Measurements from ENCODE around the gene CTTNBP2. TPM values are rescaled to one million over a fixed set of nuclear protein-coding genes. Genes with fewer than 3 reads are reported as not detected.

CTTNBP2 gene
- polyA plus RNA-seq, 3 donors: 28.7 to 33.5 (median 32.1) TPM

GRCh38 chr7:117871401-117871777 lies 1.9 kb downstream of the CTTNBP2 start:
- DNase-seq (ENCODE audit: low read depth in 3 of 3, low spot score in 2 of 3): no peak

GRCh38 chr7:117870448-117871130 lies 2.7 kb downstream of the CTTNBP2 start:
- no peak for DNase-seq (ENCODE audit: low read depth in 3 of 3, low spot score in 2 of 3)

- DNase-seq (ENCODE audit: low read depth in 3 of 3, low spot score in 2 of 3): no peak
Measured at GRCh38 chr7:117869374-117869773, 3.9 kb downstream of the CTTNBP2 start.

DNA sequence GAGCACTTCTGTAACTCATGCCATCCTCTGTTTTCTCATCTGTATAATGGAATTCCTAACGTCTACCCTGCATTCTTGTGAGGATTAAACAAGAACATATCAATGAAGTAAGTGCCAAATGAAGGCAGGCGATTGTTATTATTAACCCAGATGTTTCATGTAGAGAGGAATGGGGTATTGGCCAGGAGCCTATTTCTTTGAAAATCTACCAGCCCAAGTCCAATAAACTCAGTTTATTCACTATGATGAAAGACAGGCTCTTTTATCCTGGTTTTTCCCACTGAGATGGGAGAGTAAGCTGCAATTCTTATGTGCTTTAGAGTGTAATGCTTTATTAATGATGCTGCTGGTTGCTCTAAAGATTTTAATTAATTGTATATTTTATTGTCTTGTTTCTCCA lies 9.6 kb downstream of the CTTNBP2 start:
- no peak for DNase-seq (ENCODE audit: low read depth in 3 of 3, low spot score in 2 of 3)

DNA sequence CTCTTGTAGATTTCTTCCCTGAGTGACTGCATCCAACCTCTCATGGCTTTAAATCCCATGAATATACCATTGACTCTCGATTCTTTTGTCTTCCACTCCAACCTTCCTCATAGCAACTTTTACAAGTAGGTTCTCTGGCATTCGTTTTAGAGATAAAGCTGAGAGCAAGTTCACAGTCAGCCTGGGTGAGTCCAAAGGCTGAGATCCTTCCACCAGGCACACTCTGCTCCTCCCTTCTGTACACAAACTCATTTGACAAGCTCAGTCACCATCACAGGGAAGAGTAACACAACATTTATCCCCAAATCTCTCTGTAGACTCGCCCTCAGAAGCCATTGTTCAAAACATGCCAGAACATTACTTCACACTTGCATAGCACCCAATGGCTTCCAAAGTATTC lies 10.9 kb downstream of the CTTNBP2 start:
- DNase-seq (ENCODE audit: low read depth in 3 of 3, low spot score in 2 of 3): no peak

DNA sequence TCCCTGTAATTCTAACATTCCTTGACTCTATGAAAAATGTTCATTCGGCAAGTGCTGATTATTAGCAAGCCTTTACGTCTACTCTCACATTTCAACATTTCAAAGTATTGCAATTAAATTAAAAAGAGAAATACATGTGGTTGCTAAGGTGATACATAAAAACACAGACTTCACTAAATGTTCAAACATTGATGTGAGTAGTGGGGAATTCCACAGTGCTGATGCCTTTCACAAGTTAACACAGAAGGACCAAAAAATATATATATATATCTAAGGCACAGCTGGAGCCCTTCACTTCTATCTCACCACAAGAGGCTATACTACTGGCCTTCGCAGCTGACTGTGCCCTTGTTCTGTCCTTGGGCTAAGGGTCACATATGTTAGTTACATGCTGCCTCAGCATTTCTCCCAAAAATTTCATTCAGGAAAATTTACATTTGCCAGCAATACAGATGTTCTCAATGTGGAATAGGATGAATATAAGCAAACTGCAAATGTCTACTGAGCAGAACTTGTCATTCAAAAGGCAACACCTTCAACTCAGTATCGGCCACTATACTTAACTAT lies 13.9 kb downstream of the CTTNBP2 start:
- DNase-seq (ENCODE audit: low read depth in 3 of 3, low spot score in 2 of 3): no peak

GRCh38 chr7:117858712-117859111 lies 14.5 kb downstream of the CTTNBP2 start:
- no peak for DNase-seq (ENCODE audit: low read depth in 3 of 3, low spot score in 2 of 3)

DNA sequence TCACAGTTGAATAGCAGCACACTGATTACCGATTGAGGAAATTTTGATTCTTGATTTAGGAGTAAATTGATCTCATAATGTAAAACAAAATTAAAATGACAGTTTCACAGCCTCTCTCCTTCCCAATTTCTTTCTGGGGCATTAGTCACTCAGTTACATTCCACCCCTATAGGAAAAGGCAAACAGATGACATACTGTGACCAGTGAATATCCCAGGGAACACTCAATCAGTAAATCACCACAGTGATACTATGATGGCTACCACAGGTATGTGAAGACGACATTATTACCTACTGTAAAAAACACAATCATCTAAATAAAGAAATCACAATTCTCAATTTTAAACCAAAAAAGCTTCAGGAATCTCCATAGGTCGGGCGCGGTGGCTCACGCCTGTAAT lies 15.5 kb downstream of the CTTNBP2 start:
- no peak for DNase-seq (ENCODE audit: low read depth in 3 of 3, low spot score in 2 of 3)

- DNase-seq (ENCODE audit: low read depth in 3 of 3, low spot score in 2 of 3): no peak
Measured at GRCh38 chr7:117856196-117856595, 17.0 kb downstream of the CTTNBP2 start.

GRCh38 chr7:117854186-117854585 lies 19.1 kb downstream of the CTTNBP2 start:
- no peak for DNase-seq (ENCODE audit: low read depth in 3 of 3, low spot score in 2 of 3)

- DNase-seq (ENCODE audit: low read depth in 3 of 3, low spot score in 2 of 3): no peak
Measured at GRCh38 chr7:117848941-117849340, 24.3 kb downstream of the CTTNBP2 start.

DNA sequence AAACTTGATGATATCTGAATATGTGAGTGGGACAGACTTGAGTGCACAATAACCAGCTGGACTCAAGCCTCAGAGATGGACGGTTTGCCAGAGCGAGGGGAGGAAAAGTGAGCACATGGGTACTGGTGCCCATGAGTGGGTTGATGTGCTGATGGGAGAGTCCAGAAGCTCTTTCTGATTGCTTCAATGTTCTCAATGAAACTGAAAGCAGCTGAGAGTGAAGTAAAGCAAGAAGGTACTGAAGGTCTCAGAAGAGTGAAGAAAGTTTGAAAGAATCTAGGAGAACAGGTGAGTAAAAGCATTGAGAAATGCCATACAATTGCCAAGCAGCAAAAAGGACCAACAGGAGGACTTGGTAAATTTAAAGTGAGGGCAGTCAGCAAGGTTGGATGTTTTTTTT lies 28.6 kb downstream of the CTTNBP2 start:
- no peak for DNase-seq (ENCODE audit: low read depth in 3 of 3, low spot score in 2 of 3)

DNA sequence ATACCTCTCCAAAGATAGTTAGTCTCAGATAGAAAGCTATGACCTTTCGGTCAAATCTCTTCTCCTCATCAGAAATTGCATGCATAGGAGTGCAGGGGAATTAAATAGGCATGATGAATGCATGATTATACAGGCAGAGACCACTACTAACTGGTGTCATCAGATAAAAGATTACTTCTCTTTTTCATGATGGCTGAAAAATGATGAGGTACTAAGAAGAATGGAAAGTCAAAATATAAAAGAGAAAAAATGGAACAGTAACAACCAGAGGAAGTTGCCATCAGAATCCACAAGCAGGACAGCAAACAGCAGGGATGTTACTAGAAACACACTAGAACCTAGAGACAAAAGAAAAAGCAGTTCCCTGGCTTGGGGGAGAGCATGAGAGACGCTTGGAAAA lies 31.6 kb downstream of the CTTNBP2 start:
- DNase-seq (ENCODE audit: low read depth in 3 of 3, low spot score in 2 of 3): no peak

DNA sequence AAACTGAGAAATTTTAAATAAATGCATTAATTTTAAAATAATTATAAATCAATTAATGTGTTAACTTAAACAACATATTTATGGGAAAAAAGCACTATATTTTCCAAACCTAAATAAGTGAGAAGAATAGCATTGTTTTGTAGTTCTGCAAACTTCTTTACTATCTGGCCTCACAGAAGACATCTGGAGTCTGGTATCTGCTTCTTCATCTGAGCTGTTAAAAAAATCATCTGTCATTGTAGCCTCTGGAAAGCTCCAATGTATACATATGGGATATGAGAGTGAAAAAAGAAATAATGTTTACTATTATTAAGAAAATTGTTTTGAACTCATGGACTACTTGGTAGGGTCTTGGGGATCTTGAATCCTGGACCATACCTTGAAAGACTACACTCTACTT lies 32.2 kb downstream of the CTTNBP2 start:
- DNase-seq (ENCODE audit: low read depth in 3 of 3, low spot score in 2 of 3): no peak

DNA sequence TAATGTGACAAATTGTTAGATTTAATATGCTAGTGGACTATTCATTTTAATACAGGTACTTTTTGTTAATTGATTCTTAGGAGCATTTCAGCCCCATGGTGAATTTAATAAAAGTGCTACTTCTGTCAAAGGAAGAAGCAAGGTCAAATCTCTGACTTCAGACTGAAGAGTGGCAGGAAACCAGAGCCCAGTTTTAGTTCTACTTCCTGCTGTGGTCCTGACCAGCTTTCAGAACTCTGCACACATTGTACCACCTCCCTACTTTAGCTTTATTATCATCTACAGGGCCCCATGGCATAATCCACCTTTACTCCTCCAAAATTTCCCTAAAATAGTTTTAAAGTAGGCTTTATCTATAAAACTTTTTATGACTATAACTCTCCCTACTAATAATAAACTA lies 33.7 kb downstream of the CTTNBP2 start:
- no peak for DNase-seq (ENCODE audit: low read depth in 3 of 3, low spot score in 2 of 3)

GRCh38 chr7:117837841-117838240 lies 35.4 kb downstream of the CTTNBP2 start:
- no peak for DNase-seq (ENCODE audit: low read depth in 3 of 3, low spot score in 2 of 3)

DNA sequence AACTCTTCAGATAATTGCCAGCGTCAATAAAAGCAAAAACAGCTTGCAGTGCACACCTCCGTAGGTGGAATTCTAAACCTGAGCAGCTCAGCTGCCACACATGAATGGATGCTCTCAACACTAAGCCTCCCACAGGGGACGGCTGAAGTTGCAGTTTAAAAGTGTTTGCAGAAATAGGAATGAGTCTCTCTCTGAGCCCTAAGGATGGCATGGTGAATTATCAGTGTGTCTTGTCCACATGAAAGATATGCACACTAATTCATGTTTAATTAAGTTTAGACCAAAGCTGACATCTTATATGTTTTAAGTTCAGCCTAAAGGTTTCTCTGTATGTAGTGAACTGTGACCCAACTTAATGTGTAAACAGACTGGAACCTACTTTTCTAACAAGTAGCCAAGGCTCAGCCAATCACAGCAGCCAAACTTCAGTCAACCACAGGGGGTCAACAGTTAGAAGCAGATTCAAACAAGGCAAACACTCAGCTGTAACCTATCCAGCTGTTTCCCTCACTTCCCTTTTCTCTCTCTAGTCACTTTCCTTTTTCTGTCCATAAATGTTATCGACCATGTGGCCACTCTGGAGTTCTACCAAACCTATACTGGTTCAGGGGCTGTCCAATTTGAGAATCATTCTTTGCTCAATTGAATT lies 38.1 kb downstream of the CTTNBP2 start:
- no peak for DNase-seq (ENCODE audit: low read depth in 3 of 3, low spot score in 2 of 3)

DNA sequence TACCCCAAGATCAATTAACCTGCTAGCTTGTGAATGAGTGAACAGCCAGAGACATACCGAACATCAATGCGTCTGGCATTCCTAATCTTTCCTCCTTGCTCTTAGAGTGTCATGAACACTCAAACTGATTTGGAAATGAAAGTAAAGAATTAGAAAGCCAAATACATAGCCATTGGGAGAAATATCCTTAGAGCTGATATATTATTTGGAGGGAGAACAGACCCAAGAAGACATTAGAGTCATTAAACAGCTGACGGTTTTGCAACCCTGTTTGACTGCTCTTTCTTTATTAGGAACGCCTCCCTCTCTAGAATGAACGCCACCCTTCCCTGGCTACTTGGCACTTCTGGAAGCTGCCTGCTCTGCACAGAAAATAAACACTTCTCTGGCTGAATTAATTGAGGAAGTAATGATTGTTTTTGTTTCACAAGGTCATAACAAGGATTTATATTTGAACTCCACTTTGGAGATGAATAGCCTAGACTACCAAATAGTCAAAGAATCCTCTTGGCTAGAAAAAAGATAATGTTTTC lies 42.8 kb downstream of the CTTNBP2 start:
- DNase-seq (ENCODE audit: low read depth in 3 of 3, low spot score in 2 of 3): no peak

GRCh38 chr7:117829450-117830117 lies 43.7 kb downstream of the CTTNBP2 start:
- no peak for DNase-seq (ENCODE audit: low read depth in 3 of 3, low spot score in 2 of 3)

DNA sequence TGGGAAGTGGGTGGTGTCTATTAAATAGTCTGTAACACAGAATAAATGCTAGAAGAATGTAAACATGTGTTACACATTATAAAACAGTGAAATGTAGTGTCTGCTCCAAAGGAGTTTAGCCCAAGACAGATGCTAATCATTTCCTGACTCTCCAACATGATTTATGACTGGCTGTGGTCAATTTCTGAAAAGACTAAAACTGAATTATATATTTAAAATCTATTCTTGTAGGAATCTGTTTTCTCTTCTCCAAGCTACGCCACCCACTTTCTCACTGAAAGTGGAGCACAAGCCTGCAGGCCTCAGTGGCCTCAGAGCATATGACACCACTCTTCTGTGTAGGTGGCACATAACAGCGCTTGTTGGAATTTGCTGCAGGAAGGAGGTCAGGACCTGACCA lies 44.4 kb downstream of the CTTNBP2 start:
- no peak for DNase-seq (ENCODE audit: low read depth in 3 of 3, low spot score in 2 of 3)

- no peak for DNase-seq (ENCODE audit: low read depth in 3 of 3, low spot score in 2 of 3)
Measured at GRCh38 chr7:117827862-117828261, 45.4 kb downstream of the CTTNBP2 start.

- DNase-seq (ENCODE audit: low read depth in 3 of 3, low spot score in 2 of 3): no peak
Measured at GRCh38 chr7:117825132-117825531, 48.1 kb downstream of the CTTNBP2 start.
